ENCODE measurements around the gene PPFIA2. TPM values are rescaled to one million over a fixed set of nuclear protein-coding genes. Genes with fewer than 3 reads are reported as not detected.

PPFIA2 gene
- total RNA-seq, 4 donors from 2014 or later: 1.7 to 3.9 (median 2.0) TPM

GRCh38 chr12:81502912-81503695, 256.0 kb downstream of the PPFIA2 start:
- H3K4me1 ChIP-seq: no peaks in the 10 kb centered on the region

GRCh38 chr12:81500788-81501187, 258.4 kb downstream of the PPFIA2 start:
- WGBS, 2 donors: 63 to 64% methylated on average over 2 of the region's 2 CpGs

More at GRCh38 chr12:81502912-81503695, 256.0 kb downstream of the PPFIA2 start:
- H3K36me3 ChIP-seq: no peaks in the 10 kb centered on the region
- TF ChIP-seq CTCF (IDR thresholded peaks at IDR 0.05) (no peak), POLR2A (IDR thresholded peaks at IDR 0.05) (no peak)
- H3K9me3 ChIP-seq: no peaks in the 10 kb centered on the region
- 55 to 69% methylated on average over 3 of the region's 3 CpGs for WGBS, 2 donors
- DNase-seq: no peak
- H3K27ac ChIP-seq: no peak overlapping the region
- no peaks in the 10 kb centered on the region for H3K27me3 ChIP-seq
- intact Hi-C loops (cut with DNase I): no loop called here
- H3K4me3 ChIP-seq (replicated peaks in 1 of 3): no peak overlapping the region

GRCh38 chr12:81499809-81500208, 259.3 kb downstream of the PPFIA2 start:
- whole genome bisulfite sequencing, 2 donors: 21 to 23% methylated on average over 4 of the region's 4 CpGs
- Histone ChIP-seq H3K4me1 (no peaks in the 10 kb centered on the region), H3K9me3 (no peaks in the 10 kb centered on the region), H3K27ac (no peak overlapping the region), H3K27me3 (no peaks in the 10 kb centered on the region), H3K4me3 (replicated peaks in 1 of 3) (no peak overlapping the region), H3K36me3 (no peaks in the 10 kb centered on the region)
- peak in 1 of 2 donors; percentile 5 for DNase-seq
- intact Hi-C loops (cut with DNase I): no loop called here
- TF ChIP-seq POLR2A (IDR thresholded peaks at IDR 0.05) (no peak), CTCF (IDR thresholded peaks at IDR 0.05) (no peak)

More at GRCh38 chr12:81500788-81501187, 258.4 kb downstream of the PPFIA2 start:
- no peaks in the 10 kb centered on the region for H3K36me3 ChIP-seq
- no peaks in the 10 kb centered on the region for H3K4me1 ChIP-seq
- H3K9me3 ChIP-seq: no peaks in the 10 kb centered on the region
- no peak overlapping the region for H3K4me3 ChIP-seq (replicated peaks in 1 of 3)
- no peaks in the 10 kb centered on the region for H3K27me3 ChIP-seq
- no peak overlapping the region for H3K27ac ChIP-seq
- DNase-seq: no peak
- TF ChIP-seq CTCF (IDR thresholded peaks at IDR 0.05) (no peak), POLR2A (IDR thresholded peaks at IDR 0.05) (no peak)
- intact Hi-C loops (cut with DNase I): no loop called here

GRCh38 chr12:81492131-81492720, 266.9 kb downstream of the PPFIA2 start:
- WGBS, 2 donors: 70 to 73% methylated on average over 2 of the region's 2 CpGs
- intact Hi-C loops (cut with DNase I): no loop called here
- H3K4me3 ChIP-seq (replicated peaks in 1 of 3): no peak overlapping the region

More at GRCh38 chr12:81492131-81492720, 266.9 kb downstream of the PPFIA2 start:
- Histone ChIP-seq H3K9me3 (no peaks in the 10 kb centered on the region), H3K27ac (no peak overlapping the region), H3K27me3 (no peaks in the 10 kb centered on the region), H3K36me3 (no peaks in the 10 kb centered on the region), H3K4me1 (no peaks in the 10 kb centered on the region)
- DNase-seq: no peak
- TF ChIP-seq CTCF (IDR thresholded peaks at IDR 0.05) (no peak), POLR2A (IDR thresholded peaks at IDR 0.05) (no peak)
